ENCODE data around the gene PHAF1.

The PHAF1 gene

DNA sequence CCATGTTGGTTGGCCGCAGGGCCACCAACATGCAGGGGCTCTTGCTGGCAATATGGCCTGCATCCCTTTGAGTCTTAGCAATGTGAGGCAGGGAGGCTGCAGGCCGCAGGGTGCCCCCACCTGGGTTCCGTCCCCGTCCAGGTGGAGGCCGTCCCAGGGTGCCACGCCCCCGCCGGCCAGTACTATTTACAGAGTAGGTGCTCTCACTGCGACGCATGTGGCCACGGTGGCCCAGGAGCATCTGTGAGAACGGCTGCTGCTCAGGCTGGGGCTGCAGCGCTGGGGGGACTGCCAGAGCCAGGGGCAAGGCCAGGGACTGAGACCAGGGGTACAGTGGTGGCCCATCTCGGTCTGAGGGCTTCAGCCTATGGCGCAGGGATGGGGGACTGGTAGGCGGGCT is 70.4 kb downstream of the PHAF1 start:
- DNase-seq (ENCODE audit: low read depth): no peak

DNA sequence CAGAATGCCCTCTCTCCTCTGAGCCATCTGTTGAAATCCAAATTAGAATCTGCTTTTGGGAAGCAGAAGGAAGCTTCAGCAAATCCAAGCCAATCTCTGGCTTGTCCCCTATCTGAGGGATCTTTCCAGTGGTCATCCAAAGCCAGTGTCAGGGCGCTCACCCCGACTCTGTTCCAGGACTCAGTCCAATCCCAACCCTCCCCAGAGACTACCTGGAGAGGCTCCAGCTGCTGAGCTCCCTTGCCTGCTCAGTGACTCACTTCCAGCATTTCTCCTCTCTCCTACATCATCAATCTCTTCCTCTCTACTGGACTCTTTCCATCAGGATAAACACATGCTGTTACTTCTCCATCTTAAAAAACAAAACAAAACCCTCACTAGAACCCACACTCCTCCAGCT is 71.6 kb downstream of the PHAF1 start:
- DNase-seq (ENCODE audit: low read depth): no peak

GRCh38 chr16:67182288-67182687 is 72.5 kb downstream of the PHAF1 start:
- no peak for DNase-seq (ENCODE audit: low read depth)

GRCh38 chr16:67183284-67183626 is 73.5 kb downstream of the PHAF1 start:
- DNase-seq (ENCODE audit: low read depth): no peak

- DNase-seq (ENCODE audit: low read depth): peak; percentile 92
Observed at GRCh38 chr16:67183627-67184452, 74.1 kb downstream of the PHAF1 start, which contains the start of gene MATCAP1. MATCAP1 (minus strand) TSS chr16:67183963; CDS start chr16:67180610, 3,353 bp downstream.

GRCh38 chr16:67184453-67184994 is 74.8 kb downstream of the PHAF1 start:
- no peak for DNase-seq (ENCODE audit: low read depth)

GRCh38 chr16:67184995-67185650 is 75.4 kb downstream of the PHAF1 start:
- peak; percentile 57 for DNase-seq (ENCODE audit: low read depth)

DNA sequence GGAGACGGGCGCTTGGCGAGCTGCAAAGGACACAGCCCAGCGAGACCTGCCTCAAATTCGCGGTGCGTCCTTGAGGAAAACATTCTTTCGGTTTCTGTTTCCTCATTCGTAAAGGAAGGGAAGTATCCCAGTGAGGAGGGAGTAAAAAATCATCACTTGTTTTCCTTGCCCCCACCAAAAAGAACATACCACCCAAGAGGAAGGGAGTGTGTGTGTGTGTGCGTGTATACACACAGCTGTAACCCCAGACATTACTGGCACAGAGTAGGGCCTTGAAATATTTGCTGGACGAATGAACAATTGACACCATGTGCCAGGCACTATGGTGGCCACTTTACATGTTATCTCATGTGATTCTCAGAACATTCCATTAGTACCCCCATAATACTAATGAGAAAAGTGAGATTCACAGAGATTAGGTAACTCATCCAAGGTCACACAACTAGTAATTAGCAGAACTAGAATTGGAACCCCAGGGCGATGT is 76.0 kb downstream of the PHAF1 start:
- no peak for DNase-seq (ENCODE audit: low read depth)

GRCh38 chr16:67186550-67186950 is 76.8 kb downstream of the PHAF1 start:
- no peak for DNase-seq (ENCODE audit: low read depth)

GRCh38 chr16:67187175-67187890 is 77.6 kb downstream of the PHAF1 start:
- DNase-seq (ENCODE audit: low read depth): no peak

- no peak for DNase-seq (ENCODE audit: low read depth)
Observed at GRCh38 chr16:67188323-67188722, 78.6 kb downstream of the PHAF1 start.

DNA sequence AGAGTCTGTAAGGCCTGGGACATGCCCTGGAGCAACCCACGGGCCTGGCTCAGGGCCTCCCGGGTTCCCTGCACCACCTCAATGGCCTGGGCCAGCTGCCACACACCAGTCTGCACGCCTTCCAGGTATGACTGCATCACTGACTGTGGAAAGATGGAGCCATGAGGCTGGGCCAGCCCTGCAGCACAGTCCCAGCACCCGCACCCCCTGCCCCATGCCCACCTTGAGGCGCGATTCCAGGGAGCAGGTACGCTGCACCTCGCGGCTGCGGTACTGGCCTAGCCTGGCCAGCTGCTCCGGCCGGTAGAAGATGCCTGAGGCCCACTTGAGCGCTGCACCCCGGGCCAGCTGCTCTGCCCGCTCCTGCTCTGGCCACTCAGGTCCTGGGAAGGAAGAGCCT is 79.1 kb downstream of the PHAF1 start:
- no peak for DNase-seq (ENCODE audit: low read depth)

- no peak for DNase-seq (ENCODE audit: low read depth)
Observed at GRCh38 chr16:67190041-67190440, 80.3 kb downstream of the PHAF1 start, which contains the start of gene EXOC3L1. EXOC3L1 (minus strand) TSS chr16:67190136; CDS start chr16:67189676, 460 bp downstream.

GRCh38 chr16:67190448-67191399 is 81.0 kb downstream of the PHAF1 start:
- no peak for DNase-seq (ENCODE audit: low read depth)

DNA sequence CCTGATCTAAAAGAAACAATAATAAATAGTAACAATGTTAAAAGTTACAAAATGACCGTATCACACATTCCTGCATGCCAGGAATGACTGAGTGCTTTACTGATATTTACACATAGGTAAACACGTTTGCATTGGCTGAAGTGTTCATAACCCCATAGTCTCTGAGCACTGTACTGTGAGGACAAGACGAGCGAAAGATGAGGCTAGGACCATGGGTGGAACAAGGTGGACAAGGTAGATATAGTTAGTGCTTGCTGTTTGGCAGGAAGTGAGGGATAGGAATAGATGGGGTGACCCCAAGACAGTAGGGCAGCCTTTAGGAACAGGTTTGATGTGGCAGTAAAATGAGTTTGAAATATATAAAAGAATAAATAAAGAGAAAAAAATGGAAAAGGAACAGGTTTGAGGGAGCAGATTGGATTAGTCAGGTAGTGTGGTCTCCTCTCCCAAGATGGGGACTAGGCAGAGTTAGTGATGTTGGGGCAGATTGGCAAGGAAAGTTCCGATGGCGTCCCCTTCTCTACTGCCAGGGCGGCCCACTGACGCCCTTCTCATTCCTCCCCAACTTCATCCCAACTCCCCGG is 81.8 kb downstream of the PHAF1 start:
- DNase-seq (ENCODE audit: low read depth): no peak

- DNase-seq (ENCODE audit: low read depth): peak; percentile 65
Observed at GRCh38 chr16:67191995-67192681, 82.4 kb downstream of the PHAF1 start, which contains the start of gene E2F4. E2F4 (plus strand) TSS chr16:67192155; CDS start chr16:67192228, 73 bp downstream.

DNA sequence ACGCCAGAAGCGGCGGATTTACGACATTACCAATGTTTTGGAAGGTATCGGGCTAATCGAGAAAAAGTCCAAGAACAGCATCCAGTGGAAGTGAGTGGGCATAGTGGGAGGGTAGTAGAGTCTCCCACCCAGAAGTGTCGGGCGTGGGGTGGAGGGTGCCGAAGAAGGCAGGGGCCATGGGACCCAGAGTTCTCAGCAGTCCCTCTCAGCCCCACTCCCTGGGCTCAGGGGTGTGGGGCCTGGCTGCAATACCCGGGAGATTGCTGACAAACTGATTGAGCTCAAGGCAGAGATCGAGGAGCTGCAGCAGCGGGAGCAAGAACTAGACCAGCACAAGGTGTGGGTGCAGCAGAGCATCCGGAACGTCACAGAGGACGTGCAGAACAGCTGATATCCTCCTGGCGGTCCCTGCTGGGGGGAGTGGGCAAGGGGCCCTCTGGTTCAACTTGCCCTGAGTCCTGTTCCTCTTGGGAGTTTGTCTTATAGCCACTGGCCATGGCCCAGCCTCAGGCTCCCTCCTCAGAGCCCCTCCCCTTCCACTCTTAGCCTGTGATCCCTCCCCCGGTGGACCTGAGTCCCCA is 83.1 kb downstream of the PHAF1 start:
- DNase-seq (ENCODE audit: low read depth): no peak

- DNase-seq (ENCODE audit: low read depth): no peak
Observed at GRCh38 chr16:67193536-67193935, 83.8 kb downstream of the PHAF1 start.

DNA sequence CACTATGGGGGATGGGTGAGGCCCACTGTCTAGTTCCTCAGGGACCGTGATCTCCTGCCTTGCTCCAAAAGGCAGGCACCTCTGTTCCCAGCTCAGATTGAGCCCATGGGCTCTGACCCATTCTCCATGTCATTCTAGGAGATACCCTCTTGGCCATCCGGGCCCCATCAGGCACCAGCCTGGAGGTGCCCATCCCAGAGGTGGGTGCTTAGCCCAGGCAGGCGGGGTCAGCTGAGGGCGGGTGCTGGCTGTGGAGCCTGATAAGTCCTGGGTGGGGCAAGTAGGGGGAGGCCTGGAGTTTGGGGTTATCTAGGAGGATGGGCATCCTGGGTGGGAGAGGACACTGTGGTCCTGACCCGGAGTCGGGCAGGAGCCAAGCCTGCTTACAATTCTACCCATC is 84.5 kb downstream of the PHAF1 start:
- DNase-seq (ENCODE audit: low read depth): no peak

GRCh38 chr16:67195676-67196075 is 85.9 kb downstream of the PHAF1 start:
- no peak for DNase-seq (ENCODE audit: low read depth)

Measured in non-pigmented ciliary epithelial cell (primary cell).